Endothelial cell of umbilical vein (primary cell): ENCODE data around the gene FRMD4A.

Experiments
- CTCF ChIP-seq, 2 donors: IDR thresholded peaks; 1 replicate in 1 of 2; 2 replicates in 1 of 2; pipeline ENCODE4 v1.5.1; 2011; ENCODE audit warnings: low read length in 2 of 2, mild to moderate bottlenecking in 2 of 2, moderate library complexity in 2 of 2, control low read depth in 1 of 2, inconsistent platforms in 1 of 2, low read depth in 1 of 2; ENCODE audit not compliant: insufficient read depth in 1 of 2; ENCODE audit errors: extremely low read depth in 1 of 2
- JUN ChIP-seq: IDR thresholded peaks from 2 replicates; pipeline ENCODE4 v1.6.1; 2011; ENCODE audit warnings: borderline replicate concordance, low read depth; ENCODE audit not compliant: insufficient read length, insufficient read depth
- MYC ChIP-seq: IDR thresholded peaks from one replicate; pipeline ENCODE4 v1.6.1; 2011; ENCODE audit warnings: mild to moderate bottlenecking, low read depth, low read length
- POLR2A ChIP-seq: IDR thresholded peaks from 2 replicates; pipeline ENCODE4 v1.6.1; 2012; ENCODE audit warnings: low read depth, mild to moderate bottlenecking, control low read depth, low read length
- POLR2AphosphoS5 ChIP-seq: IDR thresholded peaks from 2 replicates; pipeline ENCODE4 v1.6.1; 2012; ENCODE audit warnings: low read depth, mild to moderate bottlenecking, control low read depth, low read length, moderate library complexity; ENCODE audit not compliant: insufficient read depth
- TF ChIP-seq, protein P1 (sequence below): IDR thresholded peaks from 2 replicates; pipeline ENCODE4 v1.6.1; 2011; ENCODE audit not compliant: insufficient read depth, insufficient read length

GRCh38 chr10:14084875-14085274 lies 245.8 kb downstream of the FRMD4A start:
- TF ChIP-seq MYC (no peak), CTCF (IDR thresholded peaks at IDR 0.05; ENCODE audit: extremely low read depth in 1 of 2, insufficient read depth in 1 of 2, low read depth in 1 of 2, low read length in 2 of 2) (no peak), POLR2AphosphoS5 (no peak), JUN (no peak), POLR2A (no peak)
- TF ChIP-seq, protein P1, sequence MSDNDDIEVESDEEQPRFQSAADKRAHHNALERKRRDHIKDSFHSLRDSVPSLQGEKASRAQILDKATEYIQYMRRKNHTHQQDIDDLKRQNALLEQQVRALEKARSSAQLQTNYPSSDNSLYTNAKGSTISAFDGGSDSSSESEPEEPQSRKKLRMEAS, result no peak
